ENCODE results near the gene PLEKHS1.

Gene PLEKHS1

DNA sequence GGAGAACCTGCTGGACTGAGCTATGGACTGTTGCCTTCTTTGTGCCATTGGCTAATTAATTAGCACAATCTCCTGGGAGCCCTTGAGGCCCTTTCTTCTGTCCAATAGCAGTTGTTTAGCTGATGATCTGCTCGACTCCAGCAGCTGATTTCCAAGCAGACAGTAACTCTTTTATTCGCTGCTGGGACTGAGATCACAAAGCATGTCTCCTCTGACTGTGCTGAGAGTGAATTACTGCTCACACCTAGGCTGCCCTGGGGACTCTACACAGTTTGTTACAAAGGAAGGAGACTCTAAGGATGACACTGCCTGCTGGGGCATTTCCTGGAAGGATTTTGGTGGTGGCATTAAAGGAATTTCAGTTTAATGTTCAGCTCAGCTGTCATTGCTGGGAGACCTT is 40.3 kb upstream of the PLEKHS1 start:
- TF ChIP-seq, protein P1, sequence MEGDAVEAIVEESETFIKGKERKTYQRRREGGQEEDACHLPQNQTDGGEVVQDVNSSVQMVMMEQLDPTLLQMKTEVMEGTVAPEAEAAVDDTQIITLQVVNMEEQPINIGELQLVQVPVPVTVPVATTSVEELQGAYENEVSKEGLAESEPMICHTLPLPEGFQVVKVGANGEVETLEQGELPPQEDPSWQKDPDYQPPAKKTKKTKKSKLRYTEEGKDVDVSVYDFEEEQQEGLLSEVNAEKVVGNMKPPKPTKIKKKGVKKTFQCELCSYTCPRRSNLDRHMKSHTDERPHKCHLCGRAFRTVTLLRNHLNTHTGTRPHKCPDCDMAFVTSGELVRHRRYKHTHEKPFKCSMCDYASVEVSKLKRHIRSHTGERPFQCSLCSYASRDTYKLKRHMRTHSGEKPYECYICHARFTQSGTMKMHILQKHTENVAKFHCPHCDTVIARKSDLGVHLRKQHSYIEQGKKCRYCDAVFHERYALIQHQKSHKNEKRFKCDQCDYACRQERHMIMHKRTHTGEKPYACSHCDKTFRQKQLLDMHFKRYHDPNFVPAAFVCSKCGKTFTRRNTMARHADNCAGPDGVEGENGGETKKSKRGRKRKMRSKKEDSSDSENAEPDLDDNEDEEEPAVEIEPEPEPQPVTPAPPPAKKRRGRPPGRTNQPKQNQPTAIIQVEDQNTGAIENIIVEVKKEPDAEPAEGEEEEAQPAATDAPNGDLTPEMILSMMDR (IDR thresholded peaks at IDR 0.05; ENCODE audit: control extremely low read depth, extremely low read depth, low read depth, missing control alignments), result no peak
- POLR2A ChIA-PET, result no interaction called here
- CTCF ChIA-PET, result no interaction called here
- no peak for DNase-seq (ENCODE audit: extremely low spot score)

DNA sequence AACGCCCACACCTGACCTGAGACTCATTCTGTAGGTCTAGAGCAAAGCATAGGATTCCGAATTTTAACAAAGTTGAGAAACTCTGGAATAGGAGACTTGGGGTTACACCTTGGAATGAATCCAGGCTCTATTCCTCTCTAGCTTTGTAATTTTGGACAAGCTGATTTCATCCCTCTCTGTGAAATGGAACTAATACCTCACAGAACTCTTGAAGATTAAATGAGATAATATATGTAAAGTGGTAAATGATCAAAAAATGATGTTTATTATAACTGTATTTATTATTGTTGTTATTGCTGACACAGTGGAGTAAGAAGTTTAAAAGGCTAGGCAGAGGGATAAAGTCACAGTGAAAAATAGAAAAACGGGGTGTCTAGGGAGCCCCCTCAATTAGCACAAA is 39.5 kb upstream of the PLEKHS1 start:
- TF ChIP-seq, protein P1 (IDR thresholded peaks at IDR 0.05; ENCODE audit: control extremely low read depth, extremely low read depth, low read depth, missing control alignments), result no peak
- DNase-seq (ENCODE audit: extremely low spot score), result no peak
- CTCF ChIA-PET, result interaction anchor here (1.6 to 2.4 kb wide), 2 partner anchors 21 to 43 kb away, joined by 3 to 8 read pairs; no protein-coding TSS in a partner anchor
- POLR2A ChIA-PET, result no interaction called here

DNA sequence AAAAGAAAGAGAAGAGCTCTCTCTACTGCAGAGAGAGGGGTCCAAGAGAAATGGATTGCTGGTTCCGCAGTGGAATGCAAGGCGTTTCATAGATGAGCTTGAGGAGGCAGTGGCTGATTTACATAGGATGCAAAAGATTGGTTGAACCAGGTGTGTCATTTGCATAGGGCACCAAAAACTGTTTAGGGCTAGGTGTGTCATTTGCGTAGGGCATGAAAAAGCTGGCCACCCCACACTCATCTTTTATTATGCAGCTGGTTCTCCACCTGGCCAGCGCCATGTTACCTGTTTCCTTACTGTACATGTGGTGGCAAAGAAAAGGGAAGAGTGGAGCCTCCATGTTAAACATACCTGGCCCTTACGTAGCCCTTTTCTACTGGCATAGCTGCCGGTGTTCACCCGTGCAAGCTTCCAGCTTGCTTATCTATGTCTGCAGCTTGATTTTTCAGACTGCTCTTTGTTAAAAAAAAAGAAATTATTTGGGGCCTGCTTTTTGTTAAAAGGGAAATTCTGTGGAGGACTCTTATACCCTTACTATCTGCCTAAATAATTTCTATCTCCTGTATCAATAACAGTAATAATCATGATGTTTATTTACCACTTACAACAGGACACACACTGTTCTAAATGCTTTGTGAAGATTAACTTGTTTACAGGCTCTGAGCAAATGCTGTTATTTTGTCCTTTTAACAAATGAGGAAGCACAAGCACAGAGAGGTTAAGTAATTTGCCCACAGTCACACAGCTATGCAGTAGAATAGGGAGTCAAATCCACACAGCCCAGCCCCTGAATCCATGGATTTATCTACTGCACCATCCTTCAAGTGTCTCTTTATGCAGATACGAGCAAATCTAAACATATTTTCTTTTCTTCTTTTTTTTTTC is 38.5 kb upstream of the PLEKHS1 start:
- TF ChIP-seq, protein P1 (IDR thresholded peaks at IDR 0.05; ENCODE audit: control extremely low read depth, extremely low read depth, low read depth, missing control alignments), result no peak
- no peak for DNase-seq (ENCODE audit: extremely low spot score)
- ChIA-PET POLR2A (no interaction called here), CTCF (interaction anchor here (1.1 to 3.3 kb wide), 5 partner anchors 8 to 421 kb away, joined by 3 to 23 read pairs (median 3); no protein-coding TSS in a partner anchor)

DNA sequence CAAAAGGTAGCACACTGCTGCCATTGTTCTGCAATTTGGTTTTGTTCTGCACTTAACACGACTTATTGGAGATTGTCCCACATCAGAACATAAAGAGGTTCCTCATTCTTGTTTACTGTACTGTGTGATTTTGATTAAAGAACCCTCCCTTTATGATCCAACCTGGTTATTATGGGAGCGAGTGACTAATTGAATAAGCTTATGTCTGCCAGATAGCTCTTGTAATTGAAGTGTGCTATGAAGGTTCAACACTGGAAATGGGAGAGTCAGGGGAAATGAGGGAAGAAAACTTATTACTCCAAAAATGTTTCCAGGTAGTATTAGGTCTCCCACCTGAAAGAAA is 37.9 kb upstream of the PLEKHS1 start:
- no peak for DNase-seq (ENCODE audit: extremely low spot score)
- TF ChIP-seq, protein P1 (IDR thresholded peaks at IDR 0.05; ENCODE audit: control extremely low read depth, extremely low read depth, low read depth, missing control alignments), result no peak
- POLR2A ChIA-PET, result no interaction called here
- CTCF ChIA-PET, result interaction anchor here (1.1 to 3.3 kb wide), 4 partner anchors 8 to 421 kb away, joined by 3 to 23 read pairs (median 6); no protein-coding TSS in a partner anchor

DNA sequence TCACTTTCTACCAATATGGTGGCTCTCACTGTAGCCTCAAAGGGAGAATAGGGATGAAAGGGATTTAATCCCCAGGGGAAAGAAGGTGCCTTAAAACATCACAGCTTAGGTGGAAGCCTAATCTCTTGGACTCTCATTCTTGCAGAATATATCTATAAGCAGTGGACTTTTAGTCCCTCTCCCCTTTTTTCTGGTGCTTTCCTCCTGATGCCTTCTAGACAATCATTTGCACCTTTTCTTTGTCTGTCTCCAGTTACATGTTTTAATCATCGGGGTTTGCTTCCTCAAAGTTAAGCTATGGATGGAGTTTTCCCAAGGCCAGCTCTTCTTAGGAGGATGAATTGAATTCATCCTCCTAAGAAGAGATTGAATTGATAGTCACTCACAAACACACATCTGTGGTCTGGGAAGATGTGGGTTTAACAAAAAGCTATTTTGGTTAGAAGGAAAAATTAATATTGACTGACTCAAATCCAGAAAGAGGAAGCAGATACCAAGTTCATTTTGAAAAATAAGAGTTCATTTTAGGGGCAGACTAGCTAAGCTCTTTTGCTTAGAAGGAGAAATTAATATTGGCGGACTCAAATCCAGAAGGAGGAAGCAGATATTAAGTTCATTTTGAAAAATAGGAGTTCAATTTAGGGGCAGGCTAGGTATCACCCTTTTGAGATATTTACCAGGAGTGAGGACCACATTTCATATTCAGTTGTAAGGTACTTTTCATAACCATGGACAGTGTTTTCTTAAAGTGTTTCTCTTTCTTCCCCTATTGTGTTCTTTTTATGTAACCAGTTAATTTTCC is 35.2 kb upstream of the PLEKHS1 start:
- ChIA-PET POLR2A (no interaction called here), CTCF (interaction anchor here (1.6 kb wide), 1 partner anchor 37 kb away, joined by 4 read pairs; the partner anchor contains the start of gene CASP7)
- DNase-seq (ENCODE audit: extremely low spot score), result no peak
- TF ChIP-seq, protein P1 (IDR thresholded peaks at IDR 0.05; ENCODE audit: control extremely low read depth, extremely low read depth, low read depth, missing control alignments), result no peak

DNA sequence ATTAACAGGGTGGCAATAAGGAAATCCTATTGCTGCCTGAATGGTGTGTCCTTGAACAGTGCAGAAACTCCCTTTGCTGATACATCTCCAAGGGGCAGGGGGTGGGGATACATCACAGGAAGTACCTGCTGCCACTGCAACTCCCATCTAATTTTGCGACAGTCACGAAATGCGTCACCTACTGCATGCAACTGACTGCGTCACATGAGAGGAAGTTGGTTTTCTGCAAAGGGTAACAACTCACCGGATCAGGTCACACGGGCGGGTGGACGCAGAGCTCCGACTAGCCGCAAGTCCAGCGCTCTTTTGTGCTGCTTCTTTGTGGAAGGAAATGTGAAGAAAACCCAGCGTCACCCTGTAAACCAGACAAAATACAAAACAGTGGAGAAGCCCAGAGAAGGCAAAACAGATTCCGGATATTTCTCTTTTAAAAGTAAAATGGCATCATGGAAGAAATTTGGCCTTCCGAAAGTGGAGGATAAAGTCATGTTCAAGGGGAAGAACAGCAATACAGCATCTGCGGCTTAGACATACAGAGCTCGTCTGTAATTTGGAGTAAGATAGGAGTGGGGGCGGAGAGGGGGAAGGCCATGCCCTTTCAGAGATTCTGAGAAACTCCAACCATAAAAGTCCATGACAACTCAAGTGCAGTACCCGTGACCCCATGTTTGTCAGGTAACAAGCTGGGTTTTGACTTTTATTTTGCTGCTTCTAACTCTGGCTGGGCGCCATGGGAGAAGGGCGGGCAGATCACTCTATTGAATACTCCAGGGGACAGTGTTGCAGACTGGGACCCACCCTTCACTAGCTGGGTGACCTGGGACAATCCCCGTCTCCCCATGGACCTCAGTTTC is 32.3 kb upstream of the PLEKHS1 start:
- ChIA-PET POLR2A (no interaction called here), CTCF (interaction anchor here (1.3 to 2.1 kb wide), 2 partner anchors 14 to 15 kb away, joined by 5 to 7 read pairs; no protein-coding TSS in a partner anchor)
- DNase-seq (ENCODE audit: extremely low spot score), result no peak
- TF ChIP-seq, protein P1 (IDR thresholded peaks at IDR 0.05; ENCODE audit: control extremely low read depth, extremely low read depth, low read depth, missing control alignments), result no peak

All from GM10248 (cell line).